Measurements from ENCODE around the gene LSM7.

DNA sequence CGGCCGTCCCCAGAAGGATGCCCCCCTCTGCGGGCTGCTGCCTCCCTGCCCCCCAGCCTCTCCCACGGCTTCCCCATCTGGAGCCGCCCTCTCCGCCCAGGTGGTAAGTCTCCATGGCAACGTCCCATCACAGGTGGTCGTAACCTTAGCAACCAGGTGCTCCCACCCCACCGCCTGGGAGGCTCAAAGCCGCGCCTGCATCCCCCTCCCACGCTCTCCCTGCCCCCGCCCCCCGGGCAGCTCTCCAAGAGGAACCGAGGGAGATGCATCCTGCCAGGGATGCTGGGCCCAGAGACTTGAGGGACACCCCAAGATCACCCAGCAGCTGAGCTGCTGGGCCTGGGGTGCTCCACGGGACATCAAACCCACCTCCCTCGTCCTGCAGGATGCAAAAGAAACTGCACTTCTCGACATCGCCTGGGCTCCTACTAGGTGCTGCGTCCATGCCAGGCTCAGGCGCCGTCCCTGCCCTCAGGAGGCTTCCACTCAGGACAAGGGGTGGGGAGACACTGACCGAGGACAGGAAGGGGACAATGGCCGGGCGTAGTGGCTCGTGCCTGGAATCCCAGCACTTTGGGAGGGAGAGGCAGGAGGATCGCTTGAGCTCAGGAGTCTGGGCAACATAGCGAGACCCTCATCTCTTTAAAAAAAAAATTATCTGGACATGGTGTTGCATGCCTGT is 15.4 kb downstream of the LSM7 start:
- TF ChIP-seq CTCF (IDR thresholded peaks at IDR 0.05) (no peak), POLR2A (IDR thresholded peaks at IDR 0.05) (no peak)
